GM19025 (cell line): ENCODE measurements around the gene CHST3.

Experiments
- ATAC-seq: cut with Tn5 transposase; IDR thresholded peaks from one replicate; pipeline ENCODE4 v1.9.1; 2021; ENCODE audit warnings: mild to moderate bottlenecking, low read depth, moderate library complexity; ENCODE audit not compliant: unreplicated experiment

CHST3 gene

GRCh38 chr10:72008096-72008981 lies 44.1 kb downstream of the CHST3 start:
- ATAC-seq: no peak

DNA sequence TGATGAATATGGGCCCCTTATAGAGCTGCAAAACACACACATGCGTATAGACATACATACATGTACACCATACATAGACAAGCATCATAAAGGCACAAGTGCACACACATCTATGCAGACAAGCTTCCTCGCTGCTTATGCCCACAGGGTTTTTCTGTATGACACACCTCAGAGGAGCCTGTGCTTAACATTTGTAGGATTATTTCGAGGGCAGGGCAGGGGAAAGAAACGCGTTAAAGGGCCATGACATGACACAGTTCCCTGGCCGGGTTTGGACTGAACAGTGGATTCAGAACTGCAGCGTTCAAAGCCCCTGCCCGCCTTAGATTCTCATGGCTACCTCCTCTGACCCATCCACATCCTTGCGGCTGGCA lies 44.8 kb downstream of the CHST3 start:
- ATAC-seq: no peak

GRCh38 chr10:72009425-72010081 lies 45.4 kb downstream of the CHST3 start:
- ATAC-seq: no peak

- no peak for ATAC-seq
Observed at GRCh38 chr10:72010234-72010973, 46.2 kb downstream of the CHST3 start.

DNA sequence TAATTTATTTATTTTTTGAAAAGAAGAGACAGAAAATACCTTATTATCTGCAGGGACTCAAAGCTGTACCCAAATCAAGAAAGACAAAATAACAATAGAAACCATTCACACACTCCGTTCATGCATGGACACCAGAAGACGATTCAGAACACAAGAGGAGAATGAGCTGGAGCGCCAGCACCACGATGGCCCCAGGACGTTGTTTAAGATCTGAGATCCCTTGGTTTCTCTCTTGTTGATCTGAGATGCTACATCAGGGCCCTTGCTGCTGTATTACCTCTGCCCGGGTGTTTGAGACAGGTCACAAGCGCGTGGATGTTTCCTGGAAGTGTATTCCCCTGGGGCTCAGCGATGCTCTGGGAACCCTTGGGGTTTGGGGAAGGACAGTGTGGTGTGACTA lies 46.8 kb downstream of the CHST3 start:
- ATAC-seq: no peak

DNA sequence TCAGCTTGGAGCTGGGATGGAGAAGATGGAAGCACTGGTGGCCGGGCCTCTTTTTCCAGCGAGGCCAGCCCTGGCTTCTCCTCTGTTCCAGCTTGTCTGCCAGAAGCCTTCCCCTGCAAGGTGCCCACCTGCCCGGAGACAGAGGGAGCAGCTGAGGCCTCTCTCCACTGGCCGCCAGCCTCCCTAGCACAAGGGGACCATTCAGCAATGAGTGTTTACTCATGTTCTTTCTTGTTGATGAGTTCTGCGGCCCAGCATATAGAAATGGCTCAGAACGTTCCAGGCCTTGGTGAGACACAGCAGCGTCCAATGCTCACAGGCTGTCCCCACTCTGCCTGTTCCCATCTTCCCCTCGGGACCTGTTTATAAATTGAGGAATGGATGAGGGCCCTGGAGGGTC lies 47.3 kb downstream of the CHST3 start:
- ATAC-seq: no peak

DNA sequence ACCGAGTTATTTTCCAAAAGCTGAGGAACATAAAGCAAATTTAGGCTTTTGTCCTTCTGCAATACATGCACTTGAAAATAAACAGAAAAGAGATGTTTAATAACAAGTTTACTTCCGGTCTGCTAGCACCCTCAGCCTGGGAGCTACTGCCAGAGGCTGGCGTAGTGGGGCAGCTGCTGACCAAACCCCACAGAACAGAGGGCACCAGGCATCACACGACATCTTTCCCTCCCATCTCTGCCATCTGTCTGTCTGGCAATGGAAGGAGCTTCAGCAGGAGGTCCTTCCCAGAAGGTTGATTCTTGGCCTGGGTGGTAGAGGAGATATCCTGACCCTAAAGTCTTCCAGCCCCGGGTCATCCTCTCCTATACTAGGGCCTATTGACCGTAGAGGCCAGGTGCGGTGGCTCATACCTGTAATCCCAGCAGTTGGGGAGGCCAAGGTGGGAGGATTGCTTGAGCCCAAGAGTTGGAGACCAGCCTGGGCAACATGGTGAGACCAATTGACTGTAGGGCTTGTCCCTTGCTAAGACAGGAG lies 47.8 kb downstream of the CHST3 start:
- no peak for ATAC-seq

- ATAC-seq: no peak
Observed at GRCh38 chr10:72012796-72013195, 48.6 kb downstream of the CHST3 start.

DNA sequence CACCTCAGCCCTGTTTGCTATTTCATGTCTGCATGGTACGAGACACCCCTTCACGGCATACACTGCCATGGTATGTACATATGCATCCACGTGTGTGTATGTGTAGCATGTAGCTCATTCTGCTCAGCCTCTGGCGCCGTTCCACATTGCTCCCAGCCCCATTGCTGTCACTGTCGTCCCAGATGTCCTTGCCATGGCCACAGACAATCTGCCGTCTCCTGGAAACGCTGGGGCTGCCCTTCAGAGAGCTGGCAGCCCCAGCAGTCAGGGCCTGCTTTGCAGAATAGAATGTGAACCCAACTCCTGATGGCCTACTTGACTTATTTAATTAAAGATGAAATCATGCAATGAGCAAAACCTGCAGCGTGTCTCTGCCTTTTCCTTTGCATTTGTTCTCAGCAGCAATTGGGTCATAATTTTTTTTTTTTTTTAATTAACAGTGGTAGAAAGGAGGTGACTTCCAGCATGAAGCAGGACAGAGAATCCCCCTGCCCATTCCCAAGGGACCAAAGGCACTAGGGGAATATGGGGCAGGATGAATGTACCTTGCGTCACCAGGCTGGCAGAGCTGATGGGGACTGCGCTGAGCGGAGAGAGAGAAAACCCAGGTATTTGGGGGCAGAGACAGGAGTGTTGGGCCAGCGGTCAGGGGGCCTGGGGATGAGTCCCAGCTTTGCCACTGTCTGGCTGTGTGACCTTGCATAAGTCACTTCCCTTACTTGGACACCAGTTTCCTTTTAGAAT lies 49.2 kb downstream of the CHST3 start:
- ATAC-seq: no peak

DNA sequence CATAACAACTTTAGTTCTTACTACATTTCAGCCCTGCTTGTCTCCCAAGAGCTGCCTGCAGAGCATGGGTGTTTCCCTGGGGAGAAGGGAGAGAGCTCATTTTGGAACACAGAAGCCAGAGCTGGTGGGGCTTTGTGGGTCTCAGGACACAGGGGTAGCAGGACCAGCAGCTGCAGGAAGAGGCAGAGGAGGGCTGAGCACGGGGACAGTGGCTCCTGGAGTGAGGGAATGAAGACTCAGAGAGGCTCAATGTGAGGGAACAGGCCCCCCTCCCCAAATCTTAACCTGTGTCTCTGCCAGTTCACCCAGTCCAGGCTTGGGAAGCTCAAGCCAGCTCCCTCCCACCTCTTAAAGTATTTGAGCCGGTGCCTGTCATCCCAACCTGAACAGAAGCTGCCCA lies 50.0 kb downstream of the CHST3 start:
- no peak for ATAC-seq

DNA sequence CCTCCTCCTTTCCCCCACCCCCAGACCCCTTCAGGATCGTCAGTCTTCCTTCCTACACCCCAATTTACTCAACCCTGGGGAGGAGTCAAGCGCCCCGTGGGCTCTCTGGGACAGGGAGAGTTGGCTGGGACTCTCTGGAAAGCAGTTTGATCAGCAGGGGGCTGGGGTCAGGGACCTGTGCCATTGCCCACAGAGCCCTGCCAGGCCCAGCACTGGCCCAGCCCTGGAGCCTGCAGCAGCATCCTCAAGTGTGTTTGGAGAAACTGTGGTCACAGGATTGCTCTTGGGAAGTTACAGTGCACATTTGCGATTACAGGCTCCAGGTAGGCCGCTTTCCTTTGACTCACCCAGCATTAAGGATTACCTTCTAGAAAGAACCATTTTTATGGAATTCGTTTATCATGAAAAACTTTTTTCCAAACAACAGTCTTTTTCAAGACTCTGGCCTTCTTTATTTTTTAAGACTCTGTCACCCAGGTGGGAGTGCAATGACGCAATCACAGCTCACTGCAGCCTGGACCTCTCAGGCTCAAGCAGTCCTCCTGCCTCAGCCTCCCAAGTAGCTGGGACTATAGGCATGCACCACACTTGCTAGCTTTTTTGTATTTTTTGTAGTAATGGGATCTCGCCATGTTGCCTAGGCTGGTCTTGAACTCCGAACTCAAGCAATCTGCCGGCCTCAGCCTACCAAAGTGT lies 50.7 kb downstream of the CHST3 start:
- ATAC-seq: no peak

GRCh38 chr10:72015841-72016240 lies 51.6 kb downstream of the CHST3 start:
- ATAC-seq: no peak

DNA sequence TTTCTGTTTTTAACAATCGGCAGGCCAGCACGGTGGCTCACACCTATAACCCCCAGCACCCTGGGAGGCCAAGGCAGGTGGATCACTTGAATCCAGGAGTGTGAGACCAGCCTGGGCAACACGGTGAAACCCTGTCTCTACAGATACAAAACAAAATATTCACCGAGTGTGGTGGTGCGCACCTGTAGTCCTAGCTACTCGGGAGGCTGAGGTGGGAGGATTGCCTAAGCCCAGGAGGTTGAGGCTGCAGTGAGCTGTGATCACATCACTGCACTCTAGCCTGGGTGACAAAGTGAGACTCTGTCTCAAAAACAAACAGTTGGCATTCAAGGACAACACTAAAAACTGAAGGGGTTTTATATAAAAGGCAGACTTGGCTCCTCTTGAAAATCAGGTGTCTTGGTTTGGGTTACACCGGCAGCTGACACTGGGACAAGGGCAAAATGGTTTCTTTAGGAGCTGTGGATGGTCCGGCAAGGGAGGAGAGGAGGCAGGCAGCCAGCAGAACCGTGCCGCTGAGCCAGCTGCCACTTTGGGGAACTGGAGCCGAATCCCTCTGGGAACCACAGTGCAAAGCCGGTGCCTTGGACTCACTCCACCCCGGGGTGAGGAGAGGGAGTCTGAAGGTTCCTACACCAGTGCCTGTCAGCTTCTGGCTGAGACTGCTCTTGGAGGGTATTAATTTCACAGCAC lies 52.6 kb downstream of the CHST3 start:
- ATAC-seq: no peak

- no peak for ATAC-seq
Observed at GRCh38 chr10:72019085-72019876, 55.1 kb downstream of the CHST3 start.

DNA sequence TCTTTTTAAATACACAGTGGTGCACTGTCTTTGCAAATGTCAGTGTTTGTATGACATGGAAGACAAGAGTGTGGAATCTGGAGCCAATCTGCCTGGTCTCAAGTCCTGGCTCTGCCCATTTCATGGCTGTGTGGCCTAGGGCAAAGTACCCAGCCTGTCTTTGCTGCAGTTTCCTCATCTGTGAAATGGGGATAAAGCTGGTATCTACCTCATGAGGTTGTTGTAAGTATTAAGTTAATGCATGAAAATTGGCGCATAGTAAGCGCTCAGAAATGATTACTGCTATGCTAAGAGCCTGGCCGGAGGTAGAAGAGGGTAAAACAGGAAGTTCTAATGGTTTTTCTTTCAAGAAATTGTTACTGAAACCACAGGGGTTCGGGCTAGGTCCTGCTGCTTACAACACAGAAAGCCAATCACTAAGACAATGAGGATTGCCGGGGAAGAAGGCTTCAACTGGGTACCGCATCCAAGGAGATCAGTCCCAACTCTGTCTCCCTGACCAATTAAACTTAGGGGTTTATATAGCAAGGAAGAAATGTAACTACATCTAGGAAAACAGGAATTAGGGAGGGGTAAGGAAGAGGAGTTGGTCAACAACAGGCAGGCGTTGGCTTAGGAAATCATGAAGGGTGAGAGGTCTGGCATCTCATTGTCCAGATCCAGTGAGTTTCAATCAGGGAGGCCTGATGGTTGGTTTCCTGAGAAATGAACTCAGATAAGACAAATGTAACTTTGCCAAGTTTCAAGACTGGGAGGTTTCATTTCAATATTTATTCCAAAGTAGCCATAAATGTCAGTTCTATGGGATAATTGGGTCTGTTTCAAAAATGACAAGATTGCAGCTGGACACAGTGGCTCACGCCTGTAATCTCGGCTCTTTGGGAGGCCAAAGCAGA lies 57.0 kb downstream of the CHST3 start:
- ATAC-seq: no peak

DNA sequence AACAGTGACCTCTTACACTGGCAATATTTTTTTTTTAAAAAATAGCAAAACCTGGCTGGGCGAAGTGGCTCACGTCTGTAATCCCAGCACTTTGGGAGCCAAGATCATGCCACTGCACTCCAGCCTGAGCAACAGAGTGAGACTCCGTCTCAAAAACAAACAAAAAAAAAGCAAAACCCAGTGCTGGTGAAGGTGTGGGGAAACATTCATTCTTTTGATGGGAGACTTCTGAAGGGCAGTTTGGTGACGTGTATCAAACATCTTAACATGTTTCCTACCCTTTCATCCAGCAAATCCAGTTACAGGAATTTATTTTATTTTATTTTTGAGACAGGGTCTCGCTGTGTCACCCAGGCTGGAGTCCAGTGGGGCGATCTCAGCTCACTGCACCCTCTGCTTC lies 58.0 kb downstream of the CHST3 start:
- ATAC-seq: no peak

- no peak for ATAC-seq
Observed at GRCh38 chr10:72024596-72024995, 60.4 kb downstream of the CHST3 start.
